DOHH2 (cell line): ENCODE measurements around the gene RNASE9.

Experiments
- H3F3A ChIP-seq: fragments of 200-600 bp; sonication (generic), shearing (Covaris generic); 2 replicates; pipeline ENCODE4 v1.6.0; 2016; ENCODE audit warnings: antibody characterized with exemption, mild to moderate bottlenecking; ENCODE audit not compliant: control insufficient read depth, insufficient read depth
- H3K27ac ChIP-seq: fragments of 200-600 bp; sonication (generic); 2 replicates; pipeline ENCODE4 v1.5.1; 2014; ENCODE audit warnings: low read depth, mild to moderate bottlenecking, low read length, moderate library complexity
- H3K27me3 ChIP-seq: fragments of 200-600 bp; sonication (generic); 2 replicates; pipeline ENCODE4 v1.6.1; 2014; ENCODE audit warnings: mild to moderate bottlenecking, low read length, mixed read lengths; ENCODE audit not compliant: control insufficient read depth
- H3K36me3 ChIP-seq: fragments of 200-600 bp; sonication (generic); 2 replicates; pipeline ENCODE4 v1.6.1; 2014; ENCODE audit warnings: mild to moderate bottlenecking, low read length, moderate library complexity, mixed read lengths; ENCODE audit not compliant: control insufficient read depth
- H3K4me1 ChIP-seq: fragments of 200-600 bp; sonication (generic); 2 replicates; pipeline ENCODE4 v1.6.1; 2014; ENCODE audit warnings: mild to moderate bottlenecking, low read length, mixed read lengths; ENCODE audit not compliant: control insufficient read depth
- H3K4me2 ChIP-seq: fragments of 200-600 bp; sonication (generic); 2 replicates; pipeline ENCODE4 v1.6.0; 2014; ENCODE audit warnings: mild to moderate bottlenecking, low read length, moderate library complexity
- H3K4me3 ChIP-seq: fragments of 200-600 bp; sonication (generic); 2 replicates; pipeline ENCODE4 v1.5.1; 2014; ENCODE audit warnings: mild to moderate bottlenecking, low read length, mixed read lengths
- H3K79me2 ChIP-seq: fragments of 200-600 bp; sonication (generic); 2 replicates; pipeline ENCODE4 v1.6.1; 2014; ENCODE audit warnings: mild to moderate bottlenecking, low read length, mixed read lengths; ENCODE audit not compliant: control insufficient read depth
- H3K9me2 ChIP-seq: fragments of 200-600 bp; sonication (generic); replicated peaks from 2 replicates; pipeline ENCODE4 v1.6.1; 2014; ENCODE audit warnings: mild to moderate bottlenecking, low read length, mixed read lengths; ENCODE audit not compliant: control insufficient read depth
- H3K9me3 ChIP-seq: fragments of 200-600 bp; sonication (generic); 2 replicates; pipeline ENCODE4 v1.6.1; 2014; ENCODE audit warnings: antibody characterized with exemption, low read length, mixed read lengths; ENCODE audit not compliant: control insufficient read depth, insufficient read depth
- H4K20me1 ChIP-seq: fragments of 200-600 bp; sonication (generic); 2 replicates; pipeline ENCODE4 v1.6.0; 2014; ENCODE audit warnings: low read depth, mild to moderate bottlenecking, antibody characterized with exemption, low read length, moderate library complexity; ENCODE audit not compliant: control insufficient read depth, insufficient read depth
- CTCF ChIP-seq: fragments of 200-600 bp; sonication (generic); IDR thresholded peaks from one replicate; pipeline ENCODE4 v1.5.1; 2014; ENCODE audit warnings: antibody characterized with exemption, mild to moderate bottlenecking, low read depth, low read length; ENCODE audit not compliant: poor library complexity, severe bottlenecking
- EZH2phosphoT487 ChIP-seq: fragments of 200-600 bp; sonication (generic); IDR thresholded peaks from 2 replicates; pipeline ENCODE4 v1.6.1; 2017; ENCODE audit warnings: borderline replicate concordance, mild to moderate bottlenecking, antibody characterized with exemption, low read length, moderate library complexity, mixed read lengths

Gene RNASE9

GRCh38 chr14:20559461-20559904, 1.4 kb downstream of the RNASE9 start:
- Histone ChIP-seq H3F3A (no peaks in the 10 kb centered on the region), H3K4me1 (no peaks in the 10 kb centered on the region), H3K4me2 (no peak overlapping the region), H3K27me3 (no peaks in the 10 kb centered on the region), H3K9me2 (no peaks in the 10 kb centered on the region), H3K36me3 (no peaks in the 10 kb centered on the region), H3K9me3 (no peaks in the 10 kb centered on the region), H4K20me1 (no peaks in the 10 kb centered on the region), H3K27ac (no peak overlapping the region), H3K79me2 (no peaks in the 10 kb centered on the region), H3K4me3 (no peak overlapping the region)
- TF ChIP-seq EZH2phosphoT487 = no peak
- TF ChIP-seq CTCF = no peak

GRCh38 chr14:20557212-20557542, 3.7 kb downstream of the RNASE9 start:
- no peaks in the 10 kb centered on the region for H3K9me3 ChIP-seq
- no peak overlapping the region for H3K4me2 ChIP-seq

GRCh38 chr14:20556500-20557211, 4.2 kb downstream of the RNASE9 start:
- no peaks in the 10 kb centered on the region for H4K20me1 ChIP-seq
- H3F3A ChIP-seq = no peaks in the 10 kb centered on the region
- H3K9me2 ChIP-seq = no peaks in the 10 kb centered on the region
- H3K4me1 ChIP-seq = no peaks in the 10 kb centered on the region
- H3K27ac ChIP-seq = no peak overlapping the region
- H3K79me2 ChIP-seq = no peaks in the 10 kb centered on the region
- TF ChIP-seq EZH2phosphoT487 (no peak), CTCF (no peak)
- no peaks in the 10 kb centered on the region for H3K36me3 ChIP-seq
- no peaks in the 10 kb centered on the region for H3K9me3 ChIP-seq
- no peak overlapping the region for H3K4me3 ChIP-seq
- no peak overlapping the region for H3K4me2 ChIP-seq
- H3K27me3 ChIP-seq = no peaks in the 10 kb centered on the region

More at GRCh38 chr14:20557212-20557542, 3.7 kb downstream of the RNASE9 start:
- TF ChIP-seq CTCF (no peak), EZH2phosphoT487 (no peak)
- Histone ChIP-seq H3K27ac (no peak overlapping the region), H3K27me3 (no peaks in the 10 kb centered on the region), H3F3A (no peaks in the 10 kb centered on the region), H4K20me1 (no peaks in the 10 kb centered on the region), H3K9me2 (no peaks in the 10 kb centered on the region), H3K36me3 (no peaks in the 10 kb centered on the region), H3K79me2 (no peaks in the 10 kb centered on the region), H3K4me3 (no peak overlapping the region), H3K4me1 (no peaks in the 10 kb centered on the region)
